Osteoblast (primary cell): ENCODE data around the gene GHRH. TPM values are rescaled to one million over a fixed set of nuclear protein-coding genes. Genes with fewer than 3 reads are reported as not detected.
A peak's percentile ranks its signal among the peaks of the same experiment; 100 is the strongest.

ENCODE experiments used
- DNase-seq: peaks from one replicate; pipeline ENCODE4 v3.0.0; 2011; ENCODE audit warnings: low spot score, mixed read lengths; ENCODE audit not compliant: insufficient read length; ENCODE audit errors: missing footprints
- H2AFZ ChIP-seq: 2 replicates; pipeline ENCODE4 v1.6.0; 2011; ENCODE audit warnings: mild to moderate bottlenecking, low read length
- H3K27ac ChIP-seq: 2 replicates; pipeline ENCODE4 v1.5.1; 2011; ENCODE audit warnings: mild to moderate bottlenecking, low read depth, low read length, moderate library complexity
- H3K27me3 ChIP-seq: 2 replicates; pipeline ENCODE4 v1.6.0; 2012; ENCODE audit warnings: mild to moderate bottlenecking, control low read depth, inconsistent platforms, low read length, moderate library complexity; ENCODE audit not compliant: insufficient read depth
- H3K36me3 ChIP-seq: 2 replicates; pipeline ENCODE4 v1.5.1; 2011; ENCODE audit warnings: mild to moderate bottlenecking, low read length, control low read depth, moderate library complexity; ENCODE audit not compliant: insufficient read depth
- H3K4me1 ChIP-seq: 2 replicates; pipeline ENCODE4 v1.5.1; 2011; ENCODE audit warnings: mild to moderate bottlenecking, low read length, control low read depth, moderate library complexity; ENCODE audit not compliant: insufficient read depth
- H3K4me2 ChIP-seq: 2 replicates; pipeline ENCODE4 v1.6.0; 2011; ENCODE audit warnings: mild to moderate bottlenecking, low read length; ENCODE audit not compliant: insufficient read depth
- H3K4me3 ChIP-seq: fragments of 200-600 bp; sonication (generic); 3 replicates; pipeline ENCODE4 v1.5.1; 2012; ENCODE audit warnings: mild to moderate bottlenecking, low read length, inconsistent platforms; ENCODE audit not compliant: insufficient read depth
- H3K79me2 ChIP-seq: 2 replicates; pipeline ENCODE4 v1.6.0; 2012; ENCODE audit warnings: mild to moderate bottlenecking, low read length, control low read depth, inconsistent platforms; ENCODE audit not compliant: insufficient read depth
- H3K9me3 ChIP-seq: 2 replicates; pipeline ENCODE4 v1.5.1; 2011; ENCODE audit warnings: low read depth, low read length, control low read depth
- H4K20me1 ChIP-seq: 2 replicates; pipeline ENCODE4 v1.6.0; 2012; ENCODE audit warnings: mild to moderate bottlenecking, low read length, control low read depth; ENCODE audit not compliant: insufficient read depth
- CTCF ChIP-seq: IDR thresholded peaks from 2 replicates; pipeline ENCODE4 v1.5.1; 2011; ENCODE audit warnings: mild to moderate bottlenecking, low read depth, low read length, moderate library complexity; ENCODE audit errors: extremely low read depth
- total RNA-seq: library from RNA; depleted of rRNA; stranded (reverse); fragments of >200 nt; gene quantifications from 2 replicates; pipeline ENCODE4 v1.2.3, GENCODE V29; 2012

The GHRH gene
- total RNA-seq, 1 donor: not detected

- Histone ChIP-seq H3K36me3 (no peaks in the 10 kb centered on the region), H3K4me3 (no peak overlapping the region), H3K9me3 (no peaks in the 10 kb centered on the region), H3K4me1 (peaks cover 7% of the 10 kb centered on the region), H2AFZ (no peak overlapping the region), H3K79me2 (no peaks in the 10 kb centered on the region), H3K4me2 (no peak overlapping the region), H3K27me3 (peaks cover 7% of the 10 kb centered on the region), H4K20me1 (no peaks in the 10 kb centered on the region), H3K27ac (no peak overlapping the region)
- no peak for DNase-seq
- no peak for TF ChIP-seq CTCF
Observed at GRCh38 chr20:37274851-37275524, 13.4 kb upstream of the GHRH start.

GRCh38 chr20:37273988-37274387 is 12.4 kb upstream of the GHRH start:
- no peaks in the 10 kb centered on the region for H4K20me1 ChIP-seq
- H2AFZ ChIP-seq: no peak overlapping the region
- H3K4me2 ChIP-seq: no peak overlapping the region
- H3K9me3 ChIP-seq: no peaks in the 10 kb centered on the region
- H3K27ac ChIP-seq: no peak overlapping the region
- H3K4me1 ChIP-seq: peaks cover 7% of the 10 kb centered on the region
- TF ChIP-seq CTCF: no peak
- peak; percentile 19 for DNase-seq
- H3K27me3 ChIP-seq: peaks cover 3% of the 10 kb centered on the region
- no peak overlapping the region for H3K4me3 ChIP-seq
- H3K79me2 ChIP-seq: no peaks in the 10 kb centered on the region
- H3K36me3 ChIP-seq: no peaks in the 10 kb centered on the region

GRCh38 chr20:37271421-37271768 is 9.8 kb upstream of the GHRH start:
- Histone ChIP-seq H3K79me2 (no peaks in the 10 kb centered on the region), H2AFZ (no peak overlapping the region), H3K36me3 (no peaks in the 10 kb centered on the region), H3K27ac (no peak overlapping the region), H4K20me1 (no peaks in the 10 kb centered on the region), H3K9me3 (no peaks in the 10 kb centered on the region), H3K4me1 (peaks cover under 1% of the 10 kb centered on the region), H3K27me3 (peaks cover 11% of the 10 kb centered on the region), H3K4me2 (no peak overlapping the region), H3K4me3 (no peak overlapping the region)
- TF ChIP-seq CTCF: no peak
- no peak for DNase-seq

- no peak overlapping the region for H3K4me3 ChIP-seq
- peak; percentile 39 for DNase-seq
- H2AFZ ChIP-seq: no peak overlapping the region
- H3K27me3 ChIP-seq: peaks cover 11% of the 10 kb centered on the region
- H3K36me3 ChIP-seq: no peaks in the 10 kb centered on the region
- H4K20me1 ChIP-seq: no peaks in the 10 kb centered on the region
- H3K4me1 ChIP-seq: no peaks in the 10 kb centered on the region
- H3K27ac ChIP-seq: no peak overlapping the region
- no peaks in the 10 kb centered on the region for H3K79me2 ChIP-seq
- no peaks in the 10 kb centered on the region for H3K9me3 ChIP-seq
- no peak for TF ChIP-seq CTCF
- H3K4me2 ChIP-seq: no peak overlapping the region
Observed at GRCh38 chr20:37270576-37271420, 9.2 kb upstream of the GHRH start.
